ENCODE data around the gene SNAI3.

- TF ChIP-seq MYNN (tag by site-specific recombination; IDR thresholded peaks at IDR 0.05; ENCODE audit: borderline replicate concordance) (no peak), ZSCAN4 (tag by site-specific recombination; IDR thresholded peaks at IDR 0.05) (no peak), BCL11A (tag by site-specific recombination; IDR thresholded peaks at IDR 0.05; ENCODE audit: low read depth) (no peak), TCF7L2 (IDR thresholded peaks at IDR 0.05; ENCODE audit: borderline replicate concordance, low read depth, low read length) (no peak), ZNF501 (tag by site-specific recombination; IDR thresholded peaks at IDR 0.05) (no peak), GFI1B (tag by site-specific recombination; IDR thresholded peaks at IDR 0.05) (no peak), ZNF18 (tag by site-specific recombination; IDR thresholded peaks at IDR 0.05) (no peak), CTCF (tag by site-specific recombination; IDR thresholded peaks at IDR 0.05) (no peak)
Observed at GRCh38 chr16:88640039-88640495, 46.2 kb downstream of the SNAI3 start.
